Kidney (tissue), 14 donors: Measurements from ENCODE around the gene INPP5D. TPM values are rescaled to one million over a fixed set of nuclear protein-coding genes. Genes with fewer than 3 reads are reported as not detected.
A peak's percentile ranks its signal among the peaks of the same experiment; 100 is the strongest.

ENCODE experiments used
- DNase-seq, 5 donors: peaks; one replicate each; pipeline ENCODE4 v3.0.0-alpha.2; 2013 to 2020
- FAIRE-seq: peaks from 2 replicates; lab custom pipeline; 2012; peaks lifted over from hg19 to GRCh38; lab: Jason Lieb, UNC
- H3K27ac ChIP-seq, 2 donors: one replicate each; pipeline ENCODE4 v1.7.0; 2013; ENCODE audit warnings: low read depth in 2 of 2, low read length in 2 of 2, inconsistent platforms in 1 of 2
- H3K27me3 ChIP-seq: one replicate; pipeline ENCODE4 v1.7.1; 2013; ENCODE audit warnings: low read length, inconsistent platforms; ENCODE audit not compliant: control insufficient read depth, insufficient read depth
- H3K36me3 ChIP-seq, 3 donors: one replicate each; pipeline versions ENCODE4 v1.7.0 to v1.7.1; 2013; ENCODE audit warnings: low read length in 3 of 3, control low read depth in 1 of 3, inconsistent platforms in 1 of 3; ENCODE audit not compliant: insufficient read depth in 3 of 3, control insufficient read depth in 2 of 3
- H3K4me1 ChIP-seq, 3 donors: one replicate each; pipeline versions ENCODE4 v1.7.0 to v1.7.1; 2013; ENCODE audit warnings: low read length in 3 of 3, inconsistent platforms in 1 of 3, low read depth in 1 of 3; ENCODE audit not compliant: control insufficient read depth in 2 of 3, insufficient read depth in 2 of 3
- H3K4me3 ChIP-seq, 3 donors: one replicate each; pipeline versions ENCODE4 v1.7.0 to v1.8.1; 2013; ENCODE audit warnings: low read length in 3 of 3, control low read depth in 1 of 3, inconsistent platforms in 1 of 3
- H3K9ac ChIP-seq, 3 donors: one replicate each; pipeline versions ENCODE4 v1.7.0 to v1.7.1; 2013; ENCODE audit warnings: low read length in 3 of 3, control low read depth in 1 of 3, inconsistent platforms in 1 of 3
- H3K9me3 ChIP-seq, 3 donors: one replicate each; pipeline versions ENCODE4 v1.7.0 to v1.7.1; 2013; ENCODE audit warnings: low read length in 3 of 3, control low read depth in 1 of 3, inconsistent platforms in 1 of 3; ENCODE audit not compliant: control insufficient read depth in 2 of 3, insufficient read depth in 1 of 3
- intact Hi-C: fragments of 100-400 bp; cut with DNase I; formaldehyde crosslinking; loops from one replicate; pipeline ENCODE4 v1.11.1; 2022
- polyA plus RNA-seq: library from polyadenylated mRNA; stranded (reverse); fragments of 350-450 nt; fragmentation: Illumina TruSeq; extraction: RNeasy Lipid Tissue Mini Kit (QIAGEN cat#74804); gene quantifications from one replicate; pipeline ENCODE4 v1.2.3, GENCODE V29; 2014; ENCODE audit warnings: low read depth, low replicate concordance; ENCODE audit not compliant: insufficient read depth
- total RNA-seq: library from RNA; stranded (reverse); fragmentation: NEBNext Ultra II Directional; extraction: Animal tissue kit (Norgen Biotek cat#: 25700); gene quantifications from one replicate; pipeline ENCODE4 v1.2.1, GENCODE V29; 2021
- TF ChIP-seq, protein P1 (sequence below): IDR thresholded peaks from 3 replicates; pipeline ENCODE4 v1.5.1; 2012; ENCODE audit warnings: mild to moderate bottlenecking, moderate library complexity, borderline replicate concordance; ENCODE audit not compliant: insufficient read depth; ENCODE audit errors: extremely low read depth
- donor health status: control.
- donor health status: control.
- donor health status: control.
- donor health status: control.
- donor health status: control.
- donor health status: DM: yes; HTN: yes; CAD: no.
- donor health status: Normal renal cell carcinoma (clear cell type).

The INPP5D gene
- total and polyA plus RNA-seq, 2 donors from 2014 or later = 2.6 to 29.6 TPM

DNA sequence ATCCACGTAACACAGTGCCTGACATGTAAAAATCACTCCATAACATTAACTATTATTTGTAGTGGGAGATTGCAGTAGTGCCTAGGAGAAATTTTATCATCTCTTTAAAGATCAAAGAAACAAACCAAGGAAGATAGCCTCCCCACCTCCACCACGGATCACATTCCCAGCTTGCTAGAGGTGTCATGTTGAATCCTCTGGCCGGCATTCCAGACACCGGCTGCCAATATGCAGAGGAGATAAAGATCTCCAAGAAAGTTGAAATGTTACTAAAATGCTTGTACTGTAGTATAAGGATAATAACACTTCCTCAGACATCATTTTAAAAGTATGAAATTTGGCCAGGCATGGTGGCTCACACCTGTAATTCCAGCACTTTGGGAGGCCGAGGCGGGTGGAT lies 185.3 kb downstream of the INPP5D start:
- H3K9ac ChIP-seq = no peak overlapping the region
- TF ChIP-seq, protein P1, sequence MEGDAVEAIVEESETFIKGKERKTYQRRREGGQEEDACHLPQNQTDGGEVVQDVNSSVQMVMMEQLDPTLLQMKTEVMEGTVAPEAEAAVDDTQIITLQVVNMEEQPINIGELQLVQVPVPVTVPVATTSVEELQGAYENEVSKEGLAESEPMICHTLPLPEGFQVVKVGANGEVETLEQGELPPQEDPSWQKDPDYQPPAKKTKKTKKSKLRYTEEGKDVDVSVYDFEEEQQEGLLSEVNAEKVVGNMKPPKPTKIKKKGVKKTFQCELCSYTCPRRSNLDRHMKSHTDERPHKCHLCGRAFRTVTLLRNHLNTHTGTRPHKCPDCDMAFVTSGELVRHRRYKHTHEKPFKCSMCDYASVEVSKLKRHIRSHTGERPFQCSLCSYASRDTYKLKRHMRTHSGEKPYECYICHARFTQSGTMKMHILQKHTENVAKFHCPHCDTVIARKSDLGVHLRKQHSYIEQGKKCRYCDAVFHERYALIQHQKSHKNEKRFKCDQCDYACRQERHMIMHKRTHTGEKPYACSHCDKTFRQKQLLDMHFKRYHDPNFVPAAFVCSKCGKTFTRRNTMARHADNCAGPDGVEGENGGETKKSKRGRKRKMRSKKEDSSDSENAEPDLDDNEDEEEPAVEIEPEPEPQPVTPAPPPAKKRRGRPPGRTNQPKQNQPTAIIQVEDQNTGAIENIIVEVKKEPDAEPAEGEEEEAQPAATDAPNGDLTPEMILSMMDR = no peak
- H3K27me3 ChIP-seq = no peaks in the 10 kb centered on the region
- no peaks in the 10 kb centered on the region for H3K9me3 ChIP-seq
- no peak overlapping the region for H3K27ac ChIP-seq
- DNase-seq (peak in 2 of 5 donors; percentile 14 to 15), FAIRE-seq (no peak)
- no peak overlapping the region for H3K4me3 ChIP-seq
- H3K4me1 ChIP-seq = no peaks in the 10 kb centered on the region
- intact Hi-C loops = no loop called here
- H3K36me3 ChIP-seq = no peaks in the 10 kb centered on the region

GRCh38 chr2:233247116-233247515 lies 187.0 kb downstream of the INPP5D start:
- intact Hi-C loops = no loop called here
- FAIRE-seq (no peak), DNase-seq (no peak)
- Histone ChIP-seq H3K9me3 (no peaks in the 10 kb centered on the region), H3K36me3 (no peaks in the 10 kb centered on the region), H3K27me3 (no peaks in the 10 kb centered on the region), H3K27ac (no peak overlapping the region), H3K9ac (no peak overlapping the region), H3K4me3 (no peak overlapping the region), H3K4me1 (no peaks in the 10 kb centered on the region)
- TF ChIP-seq, protein P1 = no peak

- Histone ChIP-seq H3K27ac (no peak overlapping the region), H3K9ac (no peak overlapping the region)
- FAIRE-seq = no peak
Observed at GRCh38 chr2:233247744-233248143, 187.6 kb downstream of the INPP5D start.

More at GRCh38 chr2:233247744-233248143, 187.6 kb downstream of the INPP5D start:
- TF ChIP-seq, protein P1 = no peak
- DNase-seq = no peak
- Histone ChIP-seq H3K4me1 (peaks cover 0 to under 1% (median under 1%) of the 10 kb centered on the region in 3 donors), H3K36me3 (no peaks in the 10 kb centered on the region), H3K4me3 (no peak overlapping the region), H3K9me3 (no peaks in the 10 kb centered on the region), H3K27me3 (no peaks in the 10 kb centered on the region)
- intact Hi-C loops = no loop called here
